ENCODE measurements around the gene WDFY3.

DNA sequence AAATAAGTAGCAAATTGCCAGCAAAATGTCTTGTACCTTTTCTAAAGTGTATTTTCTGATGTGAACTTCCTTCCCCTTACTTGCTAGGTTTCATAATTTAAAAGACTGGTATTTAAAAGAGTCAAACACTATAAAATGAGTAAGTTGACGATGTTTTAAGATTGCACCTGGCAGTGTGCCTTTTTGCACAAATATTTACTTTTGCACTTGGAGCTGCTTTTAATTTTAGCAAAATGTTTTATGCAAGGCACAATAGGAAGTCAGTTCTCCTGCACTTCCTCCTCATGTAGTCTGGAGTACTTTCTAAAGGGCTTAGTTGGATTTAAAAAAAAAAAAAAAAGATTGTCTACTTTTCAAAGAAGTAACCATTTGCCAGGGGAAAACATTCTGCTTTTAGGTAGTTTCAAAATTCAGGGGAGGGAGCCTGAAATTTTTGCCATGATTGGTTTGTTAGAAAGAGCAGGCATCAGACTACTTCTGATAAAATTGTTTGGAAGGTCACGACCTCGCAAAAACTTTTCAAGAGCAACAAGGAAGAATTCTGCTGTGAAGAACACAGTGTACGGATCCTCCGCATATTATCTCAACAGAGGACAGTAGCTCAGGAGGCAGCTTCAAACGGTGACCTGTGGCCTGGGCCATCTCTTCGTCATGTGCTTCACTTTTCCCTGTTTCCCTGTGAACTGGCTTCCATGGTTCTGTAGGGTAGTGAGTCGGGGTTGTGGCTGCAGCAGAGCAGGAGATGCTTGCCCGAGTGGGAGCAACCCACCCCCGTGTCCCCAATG is 317.4 kb downstream of the WDFY3 start:
- TF ChIP-seq, protein P1, sequence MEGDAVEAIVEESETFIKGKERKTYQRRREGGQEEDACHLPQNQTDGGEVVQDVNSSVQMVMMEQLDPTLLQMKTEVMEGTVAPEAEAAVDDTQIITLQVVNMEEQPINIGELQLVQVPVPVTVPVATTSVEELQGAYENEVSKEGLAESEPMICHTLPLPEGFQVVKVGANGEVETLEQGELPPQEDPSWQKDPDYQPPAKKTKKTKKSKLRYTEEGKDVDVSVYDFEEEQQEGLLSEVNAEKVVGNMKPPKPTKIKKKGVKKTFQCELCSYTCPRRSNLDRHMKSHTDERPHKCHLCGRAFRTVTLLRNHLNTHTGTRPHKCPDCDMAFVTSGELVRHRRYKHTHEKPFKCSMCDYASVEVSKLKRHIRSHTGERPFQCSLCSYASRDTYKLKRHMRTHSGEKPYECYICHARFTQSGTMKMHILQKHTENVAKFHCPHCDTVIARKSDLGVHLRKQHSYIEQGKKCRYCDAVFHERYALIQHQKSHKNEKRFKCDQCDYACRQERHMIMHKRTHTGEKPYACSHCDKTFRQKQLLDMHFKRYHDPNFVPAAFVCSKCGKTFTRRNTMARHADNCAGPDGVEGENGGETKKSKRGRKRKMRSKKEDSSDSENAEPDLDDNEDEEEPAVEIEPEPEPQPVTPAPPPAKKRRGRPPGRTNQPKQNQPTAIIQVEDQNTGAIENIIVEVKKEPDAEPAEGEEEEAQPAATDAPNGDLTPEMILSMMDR (IDR thresholded peaks at IDR 0.05): no peak
- TF ChIP-seq POLR2A (IDR thresholded peaks at IDR 0.05): no peak

Data from Peyer's patch (tissue), 4 donors.